Measurements from ENCODE around the gene ZFP62. TPM values are rescaled to one million over a fixed set of nuclear protein-coding genes. Genes with fewer than 3 reads are reported as not detected.

ZFP62 gene
- total RNA-seq, 2 experiments from 2014 or later, result 58.4 to 79.1 TPM

GRCh38 chr5:180810210-180810958 is 50.7 kb downstream of the ZFP62 start:
- POLR2A ChIA-PET, result interaction anchor here (2.3 kb wide), 1 partner anchor 11 kb away, joined by 16 read pairs; no protein-coding TSS in a partner anchor
- H3K27ac ChIP-seq (ENCODE audit: low read depth, low read length, poor library complexity, severe bottlenecking), result peak overlapping the region; percentile 96
- no peak for TF ChIP-seq CTCF (conservative IDR thresholded peaks at IDR 0.05; ENCODE audit: low read length)
- no peak for TF ChIP-seq EZH2phosphoT487 (IDR thresholded peaks at IDR 0.05; ENCODE audit: borderline replicate concordance, low read depth, low read length)
- no peaks in the 10 kb centered on the region for H3K9me2 ChIP-seq (ENCODE audit: insufficient read depth, low read length)
- H3K36me3 ChIP-seq (ENCODE audit: insufficient read depth, low read length), result peaks cover 5% of the 10 kb centered on the region; the same call in 1 of the 2 replicates
- peak overlapping the region; percentile 84 for H3K4me3 ChIP-seq (ENCODE audit: low read depth, low read length, poor library complexity, severe bottlenecking)
- H2AFZ ChIP-seq (ENCODE audit: low read length), result peak overlapping the region; percentile 3; the same call in 1 of the 2 replicates
- H4K20me1 ChIP-seq (ENCODE audit: insufficient read depth, low read length), result no peaks in the 10 kb centered on the region
- peaks cover 79% of the 10 kb centered on the region for H3K4me1 ChIP-seq (ENCODE audit: insufficient read depth, low read length, poor library complexity, severe bottlenecking)
- no TSS peak for BruUV-seq (replicated peaks)
- intact Hi-C loops (cut with micrococcal nuclease; ENCODE audit: unreplicated experiment), result loop anchor here (1.0 to 2.0 kb wide), 4 partner anchors 8 to 50 kb away; partner anchors contain the start of genes MGAT1 and ZFP62
- no peaks in the 10 kb centered on the region for H3K9me3 ChIP-seq (ENCODE audit: low read length)
- DNase-seq (ENCODE audit: low spot score), result peak; percentile 96
- peak overlapping the region; percentile 88 for H3K4me2 ChIP-seq (ENCODE audit: low read length)
- H3K79me2 ChIP-seq (ENCODE audit: insufficient read depth, low read depth, low read length), result peaks cover 52% of the 10 kb centered on the region
- CTCF ChIA-PET (ENCODE audit: unreplicated experiment), result interaction anchor here (0.7 kb wide), 1 partner anchor 378 kb away, joined by 3 read pairs; no protein-coding TSS in a partner anchor

GRCh38 chr5:180809403-180810209 is 51.5 kb downstream of the ZFP62 start:
- no peak for TF ChIP-seq EZH2phosphoT487 (IDR thresholded peaks at IDR 0.05; ENCODE audit: borderline replicate concordance, low read depth, low read length)
- no peak for TF ChIP-seq CTCF (conservative IDR thresholded peaks at IDR 0.05; ENCODE audit: low read length)
- peaks cover 5% of the 10 kb centered on the region; the same call in 1 of the 2 replicates for H3K36me3 ChIP-seq (ENCODE audit: insufficient read depth, low read length)
- H3K4me2 ChIP-seq (ENCODE audit: low read length), result peak overlapping the region; percentile 88
- peaks cover 79% of the 10 kb centered on the region for H3K4me1 ChIP-seq (ENCODE audit: insufficient read depth, low read length, poor library complexity, severe bottlenecking)
- CTCF ChIA-PET (ENCODE audit: unreplicated experiment), result no interaction called here
- peak overlapping the region; percentile 84 for H3K4me3 ChIP-seq (ENCODE audit: low read depth, low read length, poor library complexity, severe bottlenecking)
- H3K79me2 ChIP-seq (ENCODE audit: insufficient read depth, low read depth, low read length), result peaks cover 60% of the 10 kb centered on the region
- POLR2A ChIA-PET, result interaction anchor here (2.3 to 3.6 kb wide), 4 partner anchors 7 to 21 kb away, joined by 6 to 37 read pairs (median 19); no protein-coding TSS in a partner anchor
- no peaks in the 10 kb centered on the region for H3K9me2 ChIP-seq (ENCODE audit: insufficient read depth, low read length)
- DNase-seq (ENCODE audit: low spot score), result peak; percentile 94
- no peaks in the 10 kb centered on the region for H4K20me1 ChIP-seq (ENCODE audit: insufficient read depth, low read length)
- BruUV-seq (replicated peaks), result no TSS peak
- no peaks in the 10 kb centered on the region for H3K9me3 ChIP-seq (ENCODE audit: low read length)
- H2AFZ ChIP-seq (ENCODE audit: low read length), result no peak overlapping the region
- intact Hi-C loops (cut with micrococcal nuclease; ENCODE audit: unreplicated experiment), result loop anchor here (1.0 to 2.0 kb wide), 4 partner anchors 7 to 51 kb away; partner anchors contain the start of genes MGAT1 and ZFP62
- peak overlapping the region; percentile 96 for H3K27ac ChIP-seq (ENCODE audit: low read depth, low read length, poor library complexity, severe bottlenecking)
